ENCODE results near the gene KASH5. TPM values are rescaled to one million over a fixed set of nuclear protein-coding genes. Genes with fewer than 3 reads are reported as not detected.

The KASH5 gene
- total RNA-seq, 2 experiments from 2014 or later = 12.0 to 16.3 TPM

GRCh38 chr19:49362048-49362928, 25.8 kb upstream of the KASH5 start, which contains the start of gene TEAD2:
Gene TEAD2 (minus strand): TSS chr19:49362416. CDS start chr19:49360075, 2,341 bp downstream.
- Histone ChIP-seq H3K36me3 (ENCODE audit: insufficient read depth, low read length) (no peaks in the 10 kb centered on the region), H3K27ac (ENCODE audit: low read depth, low read length, poor library complexity, severe bottlenecking) (peak within 1 kb of the TSS; percentile 48), H3K4me2 (ENCODE audit: low read length) (peak within 1 kb of the TSS; percentile 77), H3K79me2 (ENCODE audit: insufficient read depth, low read depth, low read length) (no peaks in the 10 kb centered on the region), H3K4me1 (ENCODE audit: insufficient read depth, low read length, poor library complexity, severe bottlenecking) (peaks cover 58% of the 10 kb centered on the region), H3K4me3 (ENCODE audit: low read depth, low read length, poor library complexity, severe bottlenecking) (peak within 1 kb of the TSS; percentile 55), H2AFZ (ENCODE audit: low read length) (peak within 1 kb of the TSS; percentile 88), H3K9me2 (ENCODE audit: insufficient read depth, low read length) (no peaks in the 10 kb centered on the region), H4K20me1 (ENCODE audit: insufficient read depth, low read length) (no peaks in the 10 kb centered on the region), H3K9me3 (ENCODE audit: low read length) (no peaks in the 10 kb centered on the region)
- DNase-seq (ENCODE audit: low spot score) = no peak
- TF ChIP-seq CTCF (conservative IDR thresholded peaks at IDR 0.05; ENCODE audit: low read length) = no peak
- no peak for TF ChIP-seq EZH2phosphoT487 (IDR thresholded peaks at IDR 0.05; ENCODE audit: borderline replicate concordance, low read depth, low read length)
- intact Hi-C loops (cut with micrococcal nuclease; ENCODE audit: unreplicated experiment) = no loop called here
- CTCF ChIA-PET (ENCODE audit: unreplicated experiment) = no interaction called here
- BruUV-seq (replicated peaks) = no TSS peak
- POLR2A ChIA-PET = interaction anchor here (1.4 kb wide), 1 partner anchor 31 kb away, joined by 4 read pairs; no protein-coding TSS in a partner anchor

- H3K36me3 ChIP-seq (ENCODE audit: insufficient read depth, low read length) = no peaks in the 10 kb centered on the region
- intact Hi-C loops (cut with micrococcal nuclease; ENCODE audit: unreplicated experiment) = no loop called here
- H3K79me2 ChIP-seq (ENCODE audit: insufficient read depth, low read depth, low read length) = no peaks in the 10 kb centered on the region
- H3K9me2 ChIP-seq (ENCODE audit: insufficient read depth, low read length) = no peaks in the 10 kb centered on the region
- H3K9me3 ChIP-seq (ENCODE audit: low read length) = no peaks in the 10 kb centered on the region
- H2AFZ ChIP-seq (ENCODE audit: low read length) = peak overlapping the region; percentile 88; the same call in 1 of the 2 replicates
- DNase-seq (ENCODE audit: low spot score) = peak; percentile 42
- H4K20me1 ChIP-seq (ENCODE audit: insufficient read depth, low read length) = no peaks in the 10 kb centered on the region
- no TSS peak for BruUV-seq (replicated peaks)
- H3K4me2 ChIP-seq (ENCODE audit: low read length) = peak overlapping the region; percentile 77
- ChIA-PET POLR2A (interaction anchor here (1.4 kb wide), 1 partner anchor 32 kb away, joined by 4 read pairs; no protein-coding TSS in a partner anchor), CTCF (ENCODE audit: unreplicated experiment) (no interaction called here)
- TF ChIP-seq CTCF (conservative IDR thresholded peaks at IDR 0.05; ENCODE audit: low read length) (no peak), EZH2phosphoT487 (IDR thresholded peaks at IDR 0.05; ENCODE audit: borderline replicate concordance, low read depth, low read length) (no peak)
- H3K27ac ChIP-seq (ENCODE audit: low read depth, low read length, poor library complexity, severe bottlenecking) = peak overlapping the region; percentile 8
- H3K4me3 ChIP-seq (ENCODE audit: low read depth, low read length, poor library complexity, severe bottlenecking) = peak overlapping the region; percentile 55
- peaks cover 57% of the 10 kb centered on the region for H3K4me1 ChIP-seq (ENCODE audit: insufficient read depth, low read length, poor library complexity, severe bottlenecking)
Observed at GRCh38 chr19:49362929-49363267, 25.2 kb upstream of the KASH5 start.

Data from OCI-LY7 (cell line).